ENCODE measurements around the gene TMEM52.

- TF ChIP-seq CTCF (IDR thresholded peaks at IDR 0.05; ENCODE audit: low read length), result no peak
- TF ChIP-seq EZH2 (optimal IDR thresholded peaks at IDR 0.05; ENCODE audit: low read depth, low read length), result no peak
- no peak for TF ChIP-seq EZH2phosphoT487 (IDR thresholded peaks at IDR 0.05; ENCODE audit: low read length)
Measured at GRCh38 chr1:1959459-1959839, 40.4 kb upstream of the TMEM52 start.
